Stimulated activated CD8-positive, alpha-beta memory T cell treated with anti-CD3 and anti-CD28 coated beads, Interleukin-12 subunit alpha, Interleukin-12 subunit beta, amount 100 ng/mL, for 24 hours (primary cell): ENCODE data around the gene CNOT1.

Experiments used
- DNase-seq: peaks from one replicate; pipeline ENCODE4 v3.0.0-alpha.2; 2020; ENCODE audit errors: extremely low read depth

The CNOT1 gene

DNA sequence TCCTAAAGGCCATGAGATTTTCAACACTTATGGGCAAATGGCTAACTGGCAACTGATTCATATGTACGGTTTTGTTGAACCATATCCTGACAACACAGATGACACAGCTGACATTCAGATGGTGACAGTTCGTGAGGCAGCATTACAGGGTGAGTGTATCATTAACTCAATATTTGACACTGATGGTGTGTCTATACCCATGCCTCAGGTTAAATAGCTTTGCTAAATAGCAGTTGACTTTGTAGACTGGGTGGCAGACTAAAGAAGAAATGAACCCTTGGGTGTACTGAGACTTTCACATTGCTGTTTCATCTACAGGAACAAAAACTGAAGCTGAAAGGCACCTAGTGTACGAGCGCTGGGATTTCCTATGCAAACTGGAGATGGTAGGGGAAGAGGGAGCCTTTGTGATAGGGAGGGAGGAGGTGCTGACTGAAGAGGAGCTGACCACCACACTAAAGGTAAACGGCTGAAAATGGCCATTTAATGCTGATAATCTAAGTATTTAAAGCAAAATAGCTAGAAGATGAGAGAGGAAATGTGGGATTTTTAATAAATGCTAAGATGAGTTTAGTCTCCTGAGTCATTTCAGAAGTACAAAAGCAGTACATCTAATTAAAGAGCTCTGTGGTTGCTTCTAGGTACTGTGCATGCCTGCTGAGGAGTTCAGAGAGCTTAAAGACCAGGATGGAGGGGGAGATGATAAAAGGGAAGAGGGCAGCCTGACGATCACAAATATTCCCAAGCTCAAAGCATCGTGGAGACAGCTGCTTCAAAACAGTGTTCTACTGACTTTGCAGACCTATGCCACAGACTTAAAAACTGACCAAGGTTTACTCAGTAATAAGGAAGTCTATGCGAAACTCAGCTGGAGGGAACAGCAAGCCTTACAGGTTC, 111.3 kb downstream of the CNOT1 start:
- no peak for DNase-seq

GRCh38 chr16:58516768-58517107, 112.9 kb downstream of the CNOT1 start:
- no peak for DNase-seq

GRCh38 chr16:58515871-58516767, 113.5 kb downstream of the CNOT1 start:
- no peak for DNase-seq

DNA sequence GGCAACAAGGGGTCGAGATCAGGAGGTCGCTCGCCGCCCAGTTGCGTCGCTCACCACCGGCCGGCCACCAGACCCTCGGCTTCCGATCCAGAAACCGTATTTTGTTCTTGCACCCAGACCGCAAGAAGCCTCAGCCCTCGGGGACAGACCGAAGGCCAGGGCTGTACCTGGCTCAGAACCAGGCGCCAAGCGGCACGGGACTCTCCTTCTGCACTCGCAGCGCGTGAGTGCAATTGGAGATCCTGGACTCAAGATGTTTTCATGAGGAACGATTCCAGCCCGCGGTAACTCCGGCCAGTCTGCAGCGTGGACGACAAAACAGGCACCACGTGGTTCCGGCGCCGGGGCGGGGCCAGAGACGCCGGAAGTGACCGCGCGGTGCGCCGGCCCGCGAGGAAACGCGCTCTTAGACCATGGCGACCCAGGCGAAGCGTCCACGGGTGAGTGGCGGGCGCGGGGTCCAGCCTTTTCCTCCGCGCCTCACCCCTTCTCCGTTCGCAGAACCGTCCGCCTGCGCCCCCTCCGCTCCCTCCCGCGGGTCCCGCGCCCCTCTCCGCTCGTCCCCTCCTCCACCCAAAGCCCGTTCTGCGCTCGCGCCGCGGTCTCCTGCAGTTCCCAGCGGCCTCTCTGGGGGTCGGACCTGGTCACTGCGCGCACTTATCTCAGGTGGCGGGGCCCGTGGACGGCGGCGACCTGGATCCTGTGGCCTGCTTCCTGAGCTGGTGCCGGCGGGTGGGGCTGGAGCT, 114.3 kb downstream of the CNOT1 start, which contains the start of gene SETD6:
Gene SETD6, plus strand, starts transcription at position 393 of the 746 bp plus-strand sequence. Its CDS starts 21 bp downstream, at position 414.
- peak; percentile 56 for DNase-seq

- no peak for DNase-seq
Measured at GRCh38 chr16:58513874-58514273, 115.8 kb downstream of the CNOT1 start.

DNA sequence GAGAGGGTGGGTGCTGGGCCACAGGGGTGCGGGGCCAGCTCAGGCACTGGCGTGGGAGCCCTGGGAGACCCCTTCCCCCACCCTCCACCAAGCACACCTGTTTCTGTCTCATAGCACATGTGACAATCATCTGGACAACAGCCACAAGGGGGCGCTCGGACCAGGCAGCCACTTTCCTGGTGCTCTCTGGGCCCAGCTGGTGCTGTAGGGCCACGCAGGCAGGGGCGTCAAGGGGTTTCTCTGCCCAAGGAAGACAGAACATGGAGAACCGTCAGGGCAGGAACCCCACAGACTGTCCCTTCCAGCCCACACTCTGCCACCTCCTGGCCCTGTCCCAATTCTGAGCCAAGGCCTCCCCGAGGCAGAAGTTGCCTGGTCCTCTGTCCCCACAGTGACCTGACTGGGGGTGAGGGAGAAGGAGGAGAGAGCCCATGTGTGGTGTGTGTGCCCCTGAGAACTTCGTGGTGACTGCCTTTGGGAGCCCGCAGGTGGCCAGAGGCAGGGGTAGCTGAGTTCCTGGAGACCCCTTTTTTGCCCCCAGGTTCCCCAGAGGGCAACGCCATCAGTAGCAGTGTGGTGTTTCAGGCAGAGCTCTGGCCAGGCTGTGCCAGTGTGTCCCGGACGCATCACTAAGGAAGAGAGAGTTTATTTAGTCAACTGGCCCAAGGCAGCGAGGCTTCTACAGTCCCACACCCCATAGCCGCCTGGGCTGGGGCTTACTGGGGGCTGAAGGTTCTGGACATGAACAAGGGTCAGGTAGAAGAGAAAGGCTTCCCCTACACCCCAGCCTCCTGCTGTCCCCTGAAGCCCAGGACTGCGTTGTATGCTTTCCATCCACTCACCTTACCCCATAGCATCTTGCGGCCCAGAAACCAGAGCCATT, 117.5 kb downstream of the CNOT1 start:
- DNase-seq = peak; percentile 70

GRCh38 chr16:58510776-58511628, 118.6 kb downstream of the CNOT1 start:
- no peak for DNase-seq

DNA sequence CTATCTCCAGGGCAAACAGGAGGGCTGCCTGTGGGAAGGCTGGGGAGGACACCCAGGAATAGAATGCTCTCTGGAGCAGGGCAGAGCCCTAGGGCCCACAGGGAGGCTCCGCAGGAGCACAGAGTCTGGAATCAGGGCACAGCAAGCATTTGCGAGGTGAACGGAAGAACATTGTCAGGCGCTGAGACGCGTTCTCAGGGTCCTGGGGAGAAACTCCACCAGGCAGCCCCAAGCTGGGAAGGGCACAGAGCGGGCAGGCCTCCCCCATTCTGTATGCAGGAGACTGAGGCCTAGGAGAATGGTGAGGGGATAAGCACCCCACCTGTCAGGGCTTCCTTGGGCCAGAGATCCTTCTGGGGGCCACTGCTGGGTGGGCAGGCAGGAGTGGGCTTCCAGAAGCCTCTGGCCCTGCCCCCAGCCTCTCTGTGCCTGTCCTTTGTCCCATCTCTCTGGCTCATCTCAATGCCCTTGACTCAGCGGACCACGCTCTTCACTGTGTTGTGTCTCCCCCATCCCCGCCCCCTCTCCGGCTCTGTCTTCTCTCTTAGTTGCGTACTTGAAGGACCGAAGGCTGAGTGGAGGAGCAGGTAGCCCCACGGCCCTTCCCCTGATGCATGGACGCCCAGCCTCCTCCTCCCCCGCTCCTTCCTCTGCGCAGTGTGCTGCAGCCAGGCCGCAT, 119.4 kb downstream of the CNOT1 start:
- DNase-seq = no peak

GRCh38 chr16:58509256-58510096, 120.2 kb downstream of the CNOT1 start:
- DNase-seq = no peak

GRCh38 chr16:58508671-58509251, 120.9 kb downstream of the CNOT1 start:
- no peak for DNase-seq

DNA sequence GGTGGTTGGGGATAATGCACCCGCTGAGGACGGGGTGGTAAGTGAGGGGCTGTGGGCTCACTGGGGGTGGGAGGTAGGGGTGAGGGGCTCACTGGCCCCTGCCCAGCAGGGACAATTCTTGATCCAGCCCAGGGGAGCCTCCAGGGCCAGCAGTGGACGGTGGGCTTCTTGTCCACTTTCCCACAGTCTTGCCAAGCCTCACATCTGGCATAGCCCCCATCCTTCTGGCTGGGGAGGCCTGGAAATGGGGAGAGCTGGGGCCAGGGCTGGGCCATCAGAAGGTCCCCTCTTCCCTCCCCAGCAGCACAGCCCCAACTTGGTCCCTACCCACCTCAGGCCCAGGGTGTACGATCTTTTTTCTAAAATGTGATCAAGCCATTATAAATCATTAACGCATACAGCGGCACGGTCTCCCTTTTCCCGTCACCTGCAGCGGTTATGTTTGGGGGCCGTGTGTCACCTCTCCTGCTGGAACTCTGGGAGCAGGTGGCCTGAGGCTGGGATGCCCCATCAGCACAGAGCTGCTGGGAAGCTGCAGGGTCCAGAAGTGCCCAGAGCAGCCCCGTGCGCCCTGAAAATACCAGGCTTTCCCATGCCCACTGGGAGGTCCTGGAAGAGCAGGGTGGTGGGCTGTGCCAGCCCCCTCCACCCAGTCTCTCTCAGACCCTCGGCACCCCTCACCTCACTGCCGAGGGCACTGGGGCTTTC, 121.5 kb downstream of the CNOT1 start:
- DNase-seq = no peak

- no peak for DNase-seq
Measured at GRCh38 chr16:58507195-58507962, 122.2 kb downstream of the CNOT1 start.

GRCh38 chr16:58506241-58507194, 123.1 kb downstream of the CNOT1 start:
- no peak for DNase-seq

DNA sequence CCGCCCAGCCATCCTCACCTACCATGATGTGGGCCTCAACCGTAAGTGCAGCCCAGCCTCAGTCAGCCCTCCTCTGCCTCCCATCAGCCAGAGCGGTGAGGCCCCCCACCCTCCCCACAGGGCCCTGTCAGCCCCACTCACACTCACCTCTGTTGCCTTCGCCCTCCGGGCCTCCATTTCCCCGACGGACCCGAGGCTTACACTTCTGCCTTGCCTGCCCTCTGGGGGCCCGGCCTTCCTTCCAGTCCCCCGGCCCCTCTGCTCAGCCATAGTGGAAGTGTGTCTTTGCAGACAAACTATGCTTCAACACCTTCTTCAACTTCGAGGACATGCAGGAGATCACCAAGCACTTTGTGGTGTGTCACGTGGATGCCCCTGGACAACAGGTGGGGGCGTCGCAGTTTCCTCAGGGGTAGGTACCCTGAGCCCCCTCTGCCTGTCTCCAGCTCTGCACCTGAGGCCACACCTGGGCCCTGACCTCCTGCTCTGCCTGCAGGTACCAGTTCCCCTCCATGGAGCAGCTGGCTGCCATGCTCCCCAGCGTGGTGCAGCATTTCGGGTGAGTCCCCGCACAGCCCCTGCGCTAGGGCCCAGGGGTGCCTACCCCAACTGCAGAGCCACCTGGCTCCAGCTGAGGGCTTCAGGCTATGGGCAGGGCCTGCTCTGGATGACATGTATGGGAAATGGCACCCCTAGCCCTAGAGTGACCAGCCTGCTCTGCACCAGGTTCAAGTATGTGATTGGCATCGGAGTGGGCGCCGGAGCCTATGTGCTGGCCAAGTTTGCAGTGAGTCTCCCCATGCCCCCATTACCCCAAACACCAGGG, 125.5 kb downstream of the CNOT1 start:
- DNase-seq = no peak
